Daoy (cell line): ENCODE data around the gene MAP4K1. TPM values are rescaled to one million over a fixed set of nuclear protein-coding genes. Genes with fewer than 3 reads are reported as not detected.
"Not testable (repeated sequence)": the region's sequence is repeated elsewhere in the genome, so short reads cannot be mapped to it uniquely, and the experiment has no call there.

Experiments
- DNase-seq: peaks from one replicate; pipeline ENCODE4 v3.0.0-alpha.2; 2015; ENCODE audit warnings: low read depth
- total RNA-seq: library from RNA; depleted of rRNA; stranded (reverse); fragments of >200 nt; shearing (Covaris generic); gene quantifications from 2 replicates; pipeline ENCODE4 v1.2.3, GENCODE V29; 2014

MAP4K1 gene
- total RNA-seq, 1 experiment from 2014 or later: 0.11 TPM

DNA sequence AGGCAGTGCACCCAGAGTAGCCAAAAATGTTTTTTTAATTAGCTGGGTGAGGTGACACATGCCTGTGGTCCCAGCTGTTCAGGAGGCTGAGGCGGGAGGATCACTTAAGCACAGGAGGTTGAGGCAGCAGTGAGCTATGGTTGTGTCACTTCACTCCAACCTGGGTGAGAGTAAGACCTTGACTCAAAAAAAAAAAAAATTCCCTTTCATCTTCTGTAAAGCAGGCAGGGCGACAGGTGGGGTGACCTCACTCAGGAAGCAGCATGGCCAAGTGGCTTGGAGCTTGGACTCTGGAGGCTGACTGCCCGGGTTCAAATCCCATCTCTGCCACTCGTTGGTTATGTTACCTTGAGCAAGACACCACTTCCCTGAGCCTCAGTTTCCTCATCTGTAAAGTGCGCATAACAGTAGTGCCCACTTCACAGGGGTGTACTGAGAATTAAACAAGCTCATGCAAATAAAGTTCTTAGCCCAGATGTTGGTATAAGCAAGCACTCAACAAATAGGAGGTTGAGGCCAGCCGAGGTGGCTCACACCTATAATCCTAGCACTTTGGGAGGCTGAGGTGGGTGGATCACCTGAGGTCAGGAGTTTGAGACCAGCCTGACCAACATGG, 48.3 kb downstream of the MAP4K1 start:
- DNase-seq: peak; percentile 19

DNA sequence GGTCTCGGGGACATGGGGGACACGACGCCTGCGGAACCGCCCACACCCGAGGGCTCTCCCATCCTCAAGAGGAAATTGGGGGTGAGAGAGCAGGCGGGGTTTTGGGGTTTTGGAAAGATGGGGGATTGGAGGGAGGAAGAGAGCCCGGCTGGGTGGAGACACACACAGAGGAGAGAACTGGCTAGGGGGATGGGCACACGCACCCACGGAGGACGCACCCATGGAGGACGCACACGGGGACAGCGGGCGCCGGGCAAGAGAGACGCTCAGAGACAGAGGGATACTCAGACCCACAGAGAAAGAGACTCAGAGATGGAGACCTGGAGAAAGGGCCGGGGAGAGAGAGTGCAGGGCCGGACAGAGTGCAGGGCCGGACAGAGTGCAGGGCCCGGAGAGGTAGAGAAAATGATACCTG, 52.1 kb downstream of the MAP4K1 start:
- no peak for DNase-seq

DNA sequence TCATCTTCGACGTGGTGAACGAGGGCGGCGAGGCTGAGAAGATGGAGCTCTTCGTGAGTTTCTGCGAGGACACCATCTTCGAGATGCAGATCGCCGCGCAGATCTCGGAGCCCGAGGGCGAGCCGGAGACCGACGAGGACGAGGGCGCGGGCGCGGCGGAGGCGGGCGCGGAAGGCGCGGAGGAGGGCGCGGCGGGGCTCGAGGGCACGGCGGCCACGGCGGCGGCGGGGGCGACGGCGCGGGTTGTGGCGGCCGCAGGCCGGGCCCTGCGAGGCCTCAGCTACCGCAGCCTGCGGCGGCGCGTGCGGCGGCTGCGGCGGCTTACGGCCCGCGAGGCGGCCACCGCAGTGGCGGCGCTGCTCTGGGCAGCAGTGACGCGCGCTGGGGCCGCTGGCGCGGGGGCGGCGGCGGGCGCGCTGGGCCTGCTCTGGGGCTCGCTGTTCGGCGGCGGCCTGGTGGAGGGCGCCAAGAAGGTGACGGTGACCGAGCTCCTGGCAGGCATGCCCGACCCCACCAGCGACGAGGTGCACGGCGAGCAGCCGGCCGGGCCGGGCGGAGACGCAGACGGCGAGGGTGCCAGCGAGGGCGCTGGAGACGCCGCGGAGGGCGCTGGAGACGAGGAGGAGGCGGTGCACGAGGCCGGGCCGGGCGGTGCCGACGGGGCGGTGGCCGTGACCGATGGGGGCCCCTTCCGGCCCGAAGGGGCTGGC, 52.6 kb downstream of the MAP4K1 start:
- DNase-seq: peak; percentile 24

DNA sequence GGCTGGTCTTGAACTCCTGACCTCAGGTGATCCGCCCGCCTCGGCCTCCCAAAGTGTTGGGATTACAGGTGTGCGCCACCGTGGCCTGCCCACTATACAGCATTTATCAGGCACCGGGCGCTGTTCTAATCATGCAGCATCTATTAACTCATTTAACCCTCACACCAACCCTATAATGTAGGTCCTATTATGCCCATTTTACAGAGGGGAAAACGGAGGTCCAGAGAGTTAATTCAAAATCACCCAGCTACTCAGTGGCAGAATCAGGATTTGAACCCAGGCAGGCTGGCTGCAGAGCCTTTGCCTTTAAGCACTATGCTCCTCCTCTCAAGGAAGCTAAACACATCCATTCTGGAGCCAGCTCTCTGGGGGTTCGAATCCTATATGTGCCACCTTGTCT, 54.3 kb downstream of the MAP4K1 start:
- no peak for DNase-seq

GRCh38 chr19:38562096-38562495, 55.7 kb downstream of the MAP4K1 start:
- no peak for DNase-seq

DNA sequence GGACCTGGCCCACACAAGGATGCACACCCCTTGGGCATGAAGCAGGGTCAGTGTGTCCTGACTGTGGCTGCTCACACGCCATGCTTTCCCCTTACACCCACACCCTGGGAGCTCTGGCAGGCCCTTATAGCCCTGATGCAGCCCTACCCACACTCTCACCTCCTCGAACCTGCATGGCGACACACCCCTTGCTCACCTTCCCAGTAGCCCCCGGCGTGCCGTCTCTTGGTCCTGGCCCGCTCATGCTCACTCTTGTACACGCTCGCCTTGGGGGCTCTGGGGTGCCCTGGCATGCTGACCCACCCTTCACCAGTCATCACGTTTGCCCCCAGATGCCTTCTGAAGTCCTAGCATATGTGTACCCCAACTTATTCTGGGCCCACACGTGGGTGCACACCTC, 56.1 kb downstream of the MAP4K1 start:
- DNase-seq: no peak

- no peak for DNase-seq
Measured at GRCh38 chr19:38561053-38561606, 56.6 kb downstream of the MAP4K1 start.

- no peak for DNase-seq
Measured at GRCh38 chr19:38559428-38560401, 58.0 kb downstream of the MAP4K1 start.

GRCh38 chr19:38558933-38559332, 58.8 kb downstream of the MAP4K1 start:
- not testable (repeated sequence) for DNase-seq

DNA sequence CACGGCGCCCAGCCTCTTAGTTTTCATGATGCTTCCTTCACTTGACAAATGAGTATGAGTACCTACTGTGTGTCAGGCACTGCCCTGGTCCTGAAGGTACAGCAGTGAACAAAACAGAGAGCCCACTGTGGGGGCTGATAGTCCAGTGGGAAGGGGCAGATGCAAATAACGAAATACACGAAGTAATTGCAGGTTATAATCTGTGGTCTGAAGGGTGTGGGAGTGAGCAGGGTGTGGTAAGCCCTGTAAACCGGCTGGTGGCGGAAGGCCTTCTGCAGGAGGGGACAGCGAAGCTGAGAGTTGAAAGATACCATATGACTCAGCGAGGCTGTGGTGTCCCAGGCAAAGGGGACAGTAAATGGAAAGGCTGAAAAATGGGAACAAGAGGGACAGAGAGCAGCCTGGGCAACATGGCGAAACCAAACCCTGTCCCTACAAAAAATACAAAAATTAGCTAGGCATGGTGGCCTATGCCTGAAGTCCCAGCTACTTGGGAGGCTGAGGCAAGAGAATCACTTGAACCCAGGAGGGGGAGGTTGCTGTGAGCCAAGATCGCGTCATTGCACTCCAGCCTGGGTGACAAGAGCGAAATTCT, 60.5 kb downstream of the MAP4K1 start:
- DNase-seq: peak; percentile 43

DNA sequence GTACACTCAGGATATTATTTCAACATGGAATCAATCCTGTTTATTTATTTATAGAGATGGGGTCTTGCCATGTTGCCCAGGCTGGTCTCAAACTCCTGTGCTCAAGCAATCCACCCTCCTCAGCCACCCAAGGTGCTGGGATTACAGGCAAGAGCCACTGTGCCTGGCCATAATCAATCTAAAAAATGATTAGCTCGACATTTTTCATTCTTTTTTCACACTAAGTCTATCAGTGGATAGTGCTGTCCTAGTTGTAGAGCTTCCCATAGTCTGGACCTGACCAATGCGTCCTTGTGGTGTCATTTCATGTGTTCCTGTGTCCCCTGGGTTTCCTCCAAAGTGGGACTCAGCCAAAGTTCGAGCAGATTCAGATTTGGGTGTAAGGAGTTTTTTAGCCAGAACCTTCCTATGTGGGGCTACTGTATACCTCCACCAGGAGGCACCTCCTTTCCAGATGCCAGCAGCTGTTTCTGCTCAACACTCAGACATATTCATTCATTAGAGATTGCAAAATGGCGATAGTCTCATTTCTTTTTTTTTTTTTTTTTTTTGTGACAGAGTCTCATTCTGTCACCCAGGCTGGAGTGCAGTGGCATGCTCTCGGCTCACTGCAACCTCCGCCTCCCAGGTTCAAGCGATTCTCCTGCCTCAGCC, 61.1 kb downstream of the MAP4K1 start:
- DNase-seq: no peak

DNA sequence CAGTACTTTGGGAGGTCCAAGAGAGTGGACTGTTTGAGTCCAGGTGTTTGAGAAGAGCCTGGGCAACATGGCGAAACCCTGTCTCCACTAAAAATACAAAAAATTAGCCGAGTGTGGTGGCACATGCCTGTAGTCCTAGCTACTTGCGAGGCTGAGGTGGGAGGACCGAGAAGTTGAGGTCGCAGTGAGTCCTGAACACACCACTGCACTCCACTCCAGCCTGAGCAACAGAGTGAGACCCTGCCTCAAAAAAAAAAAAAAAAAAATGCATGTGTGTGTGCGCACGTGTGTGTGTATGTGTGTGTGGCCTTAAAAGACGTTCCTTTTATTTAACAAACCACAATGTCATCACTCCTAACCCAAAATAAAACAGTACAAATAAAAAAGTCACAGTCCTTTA, 62.6 kb downstream of the MAP4K1 start:
- DNase-seq: no peak

DNA sequence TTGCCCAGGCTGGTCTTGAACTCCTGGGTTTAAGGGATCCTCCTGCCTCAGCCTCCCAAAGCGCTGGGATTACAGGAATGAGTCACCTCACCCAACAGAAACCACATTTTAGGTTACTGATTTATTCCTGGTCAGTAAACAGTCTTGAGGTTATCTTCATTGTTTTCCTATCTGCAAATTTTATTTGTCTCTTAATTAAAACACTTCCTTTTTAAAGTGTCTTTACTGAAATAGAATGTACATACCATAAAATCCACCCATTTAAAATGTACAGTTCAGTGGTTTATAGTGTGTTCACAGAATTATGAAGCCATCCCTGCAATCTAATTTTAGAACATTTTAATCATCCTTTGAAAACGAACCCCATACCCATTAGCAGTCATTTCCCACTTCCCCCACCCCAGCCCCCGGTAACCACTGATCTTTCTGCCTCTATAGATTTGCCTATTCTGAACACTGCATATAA, 63.0 kb downstream of the MAP4K1 start:
- DNase-seq: no peak

- DNase-seq: not testable (repeated sequence)
Measured at GRCh38 chr19:38553239-38553638, 64.5 kb downstream of the MAP4K1 start.

GRCh38 chr19:38551450-38551813, 66.3 kb downstream of the MAP4K1 start:
- no peak for DNase-seq

GRCh38 chr19:38550376-38550775, 67.4 kb downstream of the MAP4K1 start:
- no peak for DNase-seq

DNA sequence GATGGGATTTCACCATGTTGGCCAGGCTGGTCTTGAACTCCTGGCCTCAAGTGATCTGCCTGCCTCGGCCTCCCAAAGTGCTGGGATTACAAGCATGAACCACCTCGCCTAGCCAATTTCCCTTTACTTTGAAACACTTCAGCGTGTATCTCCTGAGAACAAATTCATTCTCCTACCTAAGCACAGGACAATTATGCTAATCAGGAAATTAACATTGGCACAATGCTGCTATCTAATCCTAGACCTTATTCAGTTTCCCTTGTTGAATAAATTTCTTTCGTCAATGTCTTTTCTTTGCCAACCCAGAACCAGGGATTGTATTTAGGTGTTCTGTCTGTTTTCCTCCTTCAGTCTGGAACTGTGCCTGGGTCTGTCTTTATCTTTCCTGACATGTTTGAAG, 67.8 kb downstream of the MAP4K1 start:
- no peak for DNase-seq

GRCh38 chr19:38549061-38549460, 68.7 kb downstream of the MAP4K1 start:
- DNase-seq: no peak

GRCh38 chr19:38547421-38547820, 70.3 kb downstream of the MAP4K1 start:
- no peak for DNase-seq

- no peak for DNase-seq
Measured at GRCh38 chr19:38545596-38545995, 72.2 kb downstream of the MAP4K1 start.
